NCI-H2196 treated with DMSO at 0.1 percent for 48 hours (cell line): ENCODE measurements around the gene PCDHGA3.
"Not testable (repeated sequence)": the region's sequence is repeated elsewhere in the genome, so short reads cannot be mapped to it uniquely, and the experiment has no call there.

ENCODE experiments used
- DNase-seq: peaks from one replicate; lab custom pipeline; 2025; ENCODE audit not compliant: unreplicated experiment; lab: John Stamatoyannopoulos, UW

Gene PCDHGA3

DNA sequence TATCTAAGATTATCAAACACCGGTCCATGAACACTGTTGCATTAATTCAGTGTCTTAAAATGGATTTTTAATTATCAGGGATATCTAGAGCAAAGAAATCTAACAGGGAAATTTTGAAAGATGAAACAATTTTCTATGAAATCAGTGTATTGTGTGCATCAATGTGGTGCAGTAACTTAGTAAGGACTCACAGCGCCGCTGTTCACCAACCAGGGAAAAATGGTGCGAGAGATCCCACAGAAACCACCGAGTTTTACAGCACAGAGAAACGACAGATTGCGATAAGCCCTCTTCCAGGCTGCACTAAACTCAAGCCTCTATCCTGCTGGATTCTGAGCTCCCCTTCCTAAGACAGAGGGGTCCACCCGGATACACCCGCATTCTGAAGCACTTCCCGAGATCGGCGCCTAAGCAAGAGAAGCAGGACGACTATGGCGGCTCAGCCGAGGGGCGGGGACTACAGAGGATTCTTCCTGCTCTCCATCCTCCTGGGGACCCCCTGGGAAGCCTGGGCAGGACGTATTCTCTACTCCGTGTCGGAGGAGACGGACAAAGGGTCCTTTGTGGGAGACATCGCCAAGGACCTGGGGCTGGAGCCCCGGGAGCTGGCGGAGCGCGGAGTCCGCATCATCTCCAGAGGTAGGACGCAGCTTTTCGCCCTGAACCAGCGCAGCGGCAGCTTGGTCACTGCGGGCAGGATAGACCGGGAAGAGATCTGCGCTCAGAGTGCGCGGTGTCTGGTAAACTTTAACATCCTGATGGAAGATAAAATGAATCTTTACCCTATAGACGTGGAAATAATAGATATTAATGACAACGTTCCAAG, 39.1 kb downstream of the PCDHGA3 start, which contains the start of gene PCDHGA7:
PCDHGA7 (plus strand) TSS at position 274 of the 826 bp plus-strand sequence; CDS start at position 432, 158 bp downstream.
- no peak for DNase-seq

DNA sequence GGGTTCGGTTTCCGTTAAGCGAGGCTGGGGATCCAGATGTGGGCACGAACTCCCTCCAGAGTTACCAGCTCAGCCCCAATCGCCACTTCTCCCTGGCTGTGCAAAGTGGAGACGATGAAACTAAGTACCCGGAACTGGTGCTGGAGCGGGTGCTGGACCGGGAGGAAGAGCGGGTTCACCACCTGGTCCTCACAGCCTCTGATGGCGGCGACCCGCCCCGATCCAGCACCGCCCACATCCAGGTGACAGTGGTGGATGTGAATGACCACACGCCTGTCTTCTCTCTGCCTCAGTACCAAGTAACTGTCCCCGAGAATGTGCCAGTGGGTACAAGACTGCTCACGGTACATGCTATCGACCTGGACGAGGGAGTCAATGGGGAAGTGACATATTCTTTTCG, 39.7 kb downstream of the PCDHGA3 start:
- no peak for DNase-seq

DNA sequence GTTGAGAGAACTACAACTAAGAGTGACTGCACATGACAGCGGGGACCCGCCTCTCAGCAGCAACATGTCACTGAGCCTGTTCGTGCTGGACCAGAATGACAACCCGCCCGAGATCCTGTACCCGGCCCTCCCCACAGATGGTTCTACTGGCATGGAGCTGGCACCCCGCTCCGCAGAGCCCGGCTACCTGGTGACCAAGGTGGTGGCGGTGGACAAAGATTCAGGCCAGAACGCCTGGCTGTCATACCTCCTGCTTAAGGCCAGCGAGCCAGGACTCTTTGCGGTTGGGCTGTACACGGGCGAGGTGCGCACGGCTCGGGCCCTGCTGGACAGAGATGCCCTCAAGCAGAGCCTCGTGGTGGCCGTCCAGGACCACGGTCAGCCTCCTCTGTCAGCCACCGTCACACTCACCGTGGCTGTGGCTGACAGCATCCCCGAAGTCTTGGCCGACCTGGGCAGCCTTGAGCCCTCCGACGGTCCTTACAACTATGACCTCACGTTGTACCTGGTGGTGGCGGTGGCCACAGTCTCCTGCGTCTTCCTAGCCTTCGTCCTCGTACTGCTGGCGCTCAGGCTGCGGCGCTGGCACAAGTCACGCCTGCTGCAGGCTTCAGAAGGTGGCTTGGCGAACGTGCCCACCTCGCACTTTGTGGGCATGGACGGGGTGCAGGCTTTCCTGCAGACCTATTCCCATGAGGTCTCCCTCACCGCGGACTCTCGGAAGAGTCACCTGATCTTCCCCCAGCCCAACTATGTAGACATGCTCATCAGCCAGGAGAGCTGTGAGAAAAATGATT, 41.0 kb downstream of the PCDHGA3 start:
- DNase-seq: no peak

DNA sequence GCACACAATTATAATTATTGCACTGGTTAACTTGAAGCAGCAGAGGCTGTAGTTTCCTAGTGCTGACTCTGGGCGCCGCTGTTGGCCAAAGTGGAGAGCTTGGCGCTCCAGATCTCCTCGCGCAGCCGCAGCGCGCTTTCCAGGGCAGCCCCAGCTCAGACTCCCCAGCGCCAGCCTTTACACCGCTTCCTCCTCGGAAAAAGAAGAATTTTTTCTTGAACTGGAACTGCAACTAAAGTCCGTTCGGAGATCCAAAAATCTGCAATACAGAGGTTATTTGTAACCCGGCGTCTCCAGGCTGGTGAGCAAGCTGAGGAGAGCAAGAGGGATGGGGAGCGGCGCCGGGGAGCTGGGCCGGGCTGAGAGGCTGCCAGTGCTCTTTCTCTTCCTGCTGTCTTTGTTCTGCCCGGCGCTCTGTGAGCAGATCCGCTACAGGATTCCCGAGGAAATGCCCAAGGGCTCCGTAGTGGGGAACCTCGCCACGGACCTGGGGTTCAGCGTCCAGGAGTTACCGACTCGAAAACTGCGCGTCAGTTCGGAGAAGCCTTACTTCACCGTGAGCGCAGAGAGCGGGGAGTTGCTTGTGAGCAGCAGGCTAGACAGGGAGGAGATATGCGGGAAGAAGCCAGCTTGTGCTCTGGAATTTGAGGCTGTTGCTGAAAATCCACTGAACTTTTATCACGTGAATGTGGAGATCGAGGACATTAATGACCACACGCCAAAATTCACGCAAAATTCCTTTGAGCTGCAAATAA, 44.1 kb downstream of the PCDHGA3 start, which contains the start of gene PCDHGB4:
PCDHGB4 (plus strand) TSS at position 142 of the 755 bp plus-strand sequence; CDS start at position 329, 187 bp downstream.
- DNase-seq: not testable (repeated sequence)

DNA sequence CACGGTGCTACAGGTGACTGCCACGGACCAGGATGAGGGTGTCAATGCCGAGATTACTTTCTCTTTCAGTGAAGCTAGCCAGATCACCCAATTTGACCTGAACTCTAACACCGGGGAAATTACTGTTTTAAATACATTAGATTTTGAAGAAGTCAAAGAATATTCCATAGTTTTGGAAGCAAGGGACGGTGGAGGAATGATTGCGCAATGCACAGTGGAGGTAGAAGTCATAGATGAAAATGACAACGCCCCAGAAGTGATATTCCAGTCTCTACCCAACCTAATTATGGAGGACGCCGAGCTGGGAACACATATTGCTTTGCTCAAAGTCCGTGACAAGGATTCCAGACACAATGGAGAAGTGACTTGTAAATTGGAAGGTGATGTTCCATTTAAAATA, 45.0 kb downstream of the PCDHGA3 start:
- DNase-seq: no peak

DNA sequence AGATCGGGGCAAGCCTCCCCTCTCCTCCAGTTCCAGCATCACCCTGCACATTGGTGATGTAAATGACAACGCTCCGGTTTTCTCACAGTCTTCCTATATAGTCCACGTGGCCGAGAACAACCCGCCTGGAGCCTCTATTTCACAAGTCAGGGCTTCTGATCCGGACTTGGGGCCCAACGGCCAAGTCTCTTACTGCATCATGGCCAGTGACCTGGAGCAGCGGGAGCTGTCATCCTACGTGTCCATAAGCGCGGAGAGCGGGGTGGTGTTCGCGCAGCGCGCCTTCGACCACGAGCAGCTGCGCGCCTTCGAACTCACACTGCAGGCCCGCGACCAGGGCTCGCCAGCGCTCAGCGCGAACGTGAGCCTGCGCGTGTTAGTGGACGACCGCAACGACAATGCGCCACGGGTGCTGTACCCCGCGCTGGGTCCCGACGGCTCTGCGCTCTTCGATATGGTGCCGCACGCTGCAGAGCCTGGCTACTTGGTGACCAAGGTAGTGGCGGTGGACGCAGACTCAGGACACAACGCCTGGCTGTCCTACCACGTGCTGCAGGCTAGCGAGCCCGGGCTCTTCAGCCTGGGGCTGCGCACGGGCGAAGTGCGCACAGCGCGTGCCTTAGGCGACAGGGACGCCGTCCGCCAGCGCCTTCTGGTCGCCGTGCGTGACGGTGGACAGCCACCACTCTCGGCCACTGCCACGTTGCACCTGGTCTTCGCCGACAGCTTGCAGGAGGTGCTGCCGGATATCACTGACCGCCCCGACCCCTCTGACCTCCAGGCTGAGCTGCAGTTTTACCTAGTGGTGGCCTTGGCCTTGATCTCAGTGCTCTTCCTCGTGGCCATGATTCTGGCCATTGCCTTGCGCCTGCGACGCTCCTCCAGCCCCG, 45.8 kb downstream of the PCDHGA3 start:
- DNase-seq: no peak

DNA sequence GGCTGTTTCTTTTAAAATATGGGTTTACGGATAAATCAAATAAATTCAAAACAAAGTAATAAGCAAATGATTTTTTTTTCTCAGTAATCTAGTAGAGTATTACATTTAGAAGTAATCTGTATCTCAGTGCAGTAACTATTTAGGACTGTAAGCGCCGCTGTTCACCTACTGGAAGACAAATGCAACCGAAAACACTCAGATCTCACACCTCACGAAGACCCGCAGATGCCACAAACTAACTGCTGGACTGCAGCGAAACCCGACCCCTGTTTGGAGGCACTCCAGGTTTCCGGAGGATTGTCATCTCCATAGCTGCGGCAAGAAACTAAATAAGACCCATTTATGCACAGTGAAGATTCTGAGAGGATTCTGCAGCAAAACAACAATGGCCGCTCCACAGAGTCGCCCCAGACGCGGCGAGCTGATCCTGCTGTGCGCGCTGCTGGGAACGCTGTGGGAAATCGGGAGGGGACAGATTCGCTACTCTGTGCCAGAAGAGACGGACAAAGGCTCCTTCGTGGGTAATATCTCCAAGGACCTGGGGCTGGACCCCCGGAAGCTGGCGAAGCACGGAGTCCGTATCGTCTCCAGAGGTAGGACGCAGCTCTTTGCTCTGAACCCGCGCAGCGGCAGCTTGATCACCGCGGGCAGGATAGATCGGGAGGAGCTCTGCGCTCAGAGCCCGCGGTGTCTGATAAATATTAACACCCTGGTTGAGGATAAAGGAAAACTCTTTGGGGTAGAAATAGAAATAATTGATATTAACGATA, 49.0 kb downstream of the PCDHGA3 start, which contains the start of gene PCDHGA8:
PCDHGA8 (plus strand) TSS at position 205 of the 770 bp plus-strand sequence; CDS start at position 386, 181 bp downstream.
- DNase-seq: no peak

DNA sequence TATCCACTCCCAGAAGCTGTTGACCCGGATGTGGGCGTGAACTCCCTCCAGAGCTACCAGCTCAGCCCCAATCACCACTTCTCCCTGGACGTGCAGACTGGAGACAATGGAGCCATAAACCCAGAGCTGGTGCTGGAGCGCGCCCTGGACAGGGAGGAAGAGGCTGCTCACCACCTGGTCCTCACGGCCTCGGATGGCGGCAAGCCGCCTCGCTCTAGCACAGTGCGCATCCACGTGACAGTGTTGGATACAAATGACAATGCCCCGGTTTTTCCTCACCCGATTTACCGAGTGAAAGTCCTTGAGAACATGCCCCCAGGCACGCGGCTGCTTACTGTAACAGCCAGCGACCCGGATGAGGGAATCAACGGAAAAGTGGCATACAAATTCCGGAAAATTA, 49.6 kb downstream of the PCDHGA3 start:
- no peak for DNase-seq

DNA sequence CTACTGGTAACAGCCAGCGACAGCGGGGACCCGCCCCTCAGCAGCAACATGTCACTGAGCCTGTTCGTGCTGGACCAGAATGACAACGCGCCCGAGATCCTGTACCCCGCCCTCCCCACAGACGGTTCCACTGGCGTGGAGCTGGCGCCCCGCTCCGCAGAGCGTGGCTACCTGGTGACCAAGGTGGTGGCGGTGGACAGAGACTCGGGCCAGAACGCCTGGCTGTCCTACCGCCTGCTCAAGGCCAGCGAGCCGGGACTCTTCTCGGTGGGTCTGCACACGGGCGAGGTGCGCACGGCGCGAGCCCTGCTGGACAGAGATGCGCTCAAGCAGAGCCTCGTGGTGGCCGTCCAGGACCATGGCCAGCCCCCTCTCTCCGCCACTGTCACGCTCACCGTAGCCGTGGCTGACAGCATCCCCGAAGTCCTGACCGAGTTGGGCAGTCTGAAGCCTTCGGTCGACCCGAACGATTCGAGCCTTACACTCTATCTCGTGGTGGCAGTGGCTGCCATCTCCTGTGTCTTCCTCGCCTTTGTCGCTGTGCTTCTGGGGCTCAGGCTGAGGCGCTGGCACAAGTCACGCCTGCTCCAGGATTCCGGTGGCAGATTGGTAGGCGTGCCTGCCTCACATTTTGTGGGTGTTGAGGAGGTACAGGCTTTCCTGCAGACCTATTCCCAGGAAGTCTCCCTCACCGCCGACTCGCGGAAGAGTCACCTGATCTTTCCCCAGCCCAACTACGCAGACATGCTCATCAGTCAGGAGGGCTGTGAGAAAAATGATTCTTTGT, 51.0 kb downstream of the PCDHGA3 start:
- DNase-seq: not testable (repeated sequence)
